CD14-positive monocyte (primary cell): ENCODE measurements around the gene EEF1AKMT1. TPM values are rescaled to one million over a fixed set of nuclear protein-coding genes. Genes with fewer than 3 reads are reported as not detected.

ENCODE experiments used
- DNase-seq, 3 donors: peaks; one replicate each; pipeline ENCODE4 v3.0.0-alpha.2; 2011 to 2022
- H2AFZ ChIP-seq: 2 replicates; pipeline ENCODE4 v1.6.0; 2012; ENCODE audit warnings: mild to moderate bottlenecking, low read depth, low read length, inconsistent platforms; ENCODE audit not compliant: insufficient read depth, poor library complexity, severe bottlenecking
- H3K27ac ChIP-seq, 2 donors: 1 replicate in 1 of 2; 2 replicates in 1 of 2; pipeline ENCODE4 v1.5.1; 2012 to 2013; ENCODE audit warnings: low read length in 2 of 2, control low read depth in 1 of 2, inconsistent platforms in 1 of 2, low read depth in 1 of 2, mild to moderate bottlenecking in 1 of 2
- H3K27me3 ChIP-seq, 2 donors: one replicate each; pipeline versions ENCODE4 v1.6.0 to v1.6.1; 2011 to 2013; ENCODE audit warnings: low read length in 2 of 2; ENCODE audit not compliant: control insufficient read depth in 2 of 2, insufficient read depth in 2 of 2
- H3K36me3 ChIP-seq, 2 donors: replicated peaks in 1 of 2; 1 replicate in 1 of 2; 2 replicates in 1 of 2; pipeline versions ENCODE4 v1.5.1 to v1.6.1; 2012 to 2013; ENCODE audit warnings: low read length in 2 of 2, control low read depth in 1 of 2, inconsistent platforms in 1 of 2, mild to moderate bottlenecking in 1 of 2; ENCODE audit not compliant: insufficient read depth in 2 of 2, control insufficient read depth in 1 of 2
- H3K4me1 ChIP-seq, 2 donors: 1 replicate in 1 of 2; 2 replicates in 1 of 2; pipeline versions ENCODE4 v1.5.1 to v1.6.1; 2012 to 2013; ENCODE audit warnings: low read length in 2 of 2, control low read depth in 1 of 2, inconsistent platforms in 1 of 2, mild to moderate bottlenecking in 1 of 2, moderate library complexity in 1 of 2; ENCODE audit not compliant: insufficient read depth in 2 of 2, control insufficient read depth in 1 of 2
- H3K4me2 ChIP-seq: replicated peaks from 2 replicates; pipeline ENCODE3; 2012; ENCODE audit warnings: low read length, moderate library complexity, mild to moderate bottlenecking; ENCODE audit not compliant: poor library complexity, severe bottlenecking; ENCODE audit errors: extremely low read depth
- H3K4me3 ChIP-seq, 3 experiments: fragments of 200-600 bp in 1 of 3; sonication (generic) in 1 of 3; replicated peaks in 1 of 3; 1 replicate in 2 of 3; 2 replicates in 1 of 3; pipeline ENCODE4 v1.5.1; 2011 to 2013; ENCODE audit warnings: low read length in 3 of 3, mild to moderate bottlenecking in 3 of 3, control low read depth in 2 of 3, low read depth in 2 of 3, inconsistent platforms in 1 of 3, moderate library complexity in 1 of 3
- H3K79me2 ChIP-seq: 2 replicates; pipeline ENCODE4 v1.6.0; 2012; ENCODE audit warnings: mild to moderate bottlenecking, control low read depth, inconsistent platforms, low read length, moderate library complexity; ENCODE audit not compliant: insufficient read depth
- H3K9ac ChIP-seq: 2 replicates; pipeline ENCODE4 v1.6.0; 2017; ENCODE audit warnings: low read length, mild to moderate bottlenecking; ENCODE audit not compliant: insufficient read depth, poor library complexity, severe bottlenecking
- H3K9me3 ChIP-seq, 2 donors: replicated peaks in 1 of 2; 1 replicate in 1 of 2; 2 replicates in 1 of 2; pipeline versions ENCODE4 v1.5.1 to v1.6.1; 2012 to 2013; ENCODE audit warnings: low read length in 2 of 2, control low read depth in 1 of 2; ENCODE audit not compliant: control insufficient read depth in 1 of 2, insufficient read depth in 1 of 2
- H4K20me1 ChIP-seq: 2 replicates; pipeline ENCODE4 v1.6.0; 2012; ENCODE audit warnings: mild to moderate bottlenecking, low read length, control low read depth, moderate library complexity; ENCODE audit not compliant: insufficient read depth
- H3K27ac Mint-ChIP-seq, 7 donors: one replicate each; pipeline ENCODE4 v1.8.0; 2020; ENCODE audit warnings: mild to moderate bottlenecking in 7 of 7, mixed read lengths in 7 of 7, moderate library complexity in 6 of 7, inconsistent platforms in 2 of 7
- H3K27me3 Mint-ChIP-seq, 3 donors: one replicate each; pipeline ENCODE4 v1.8.0; 2021 to 2022; ENCODE audit warnings: low read depth in 3 of 3, mild to moderate bottlenecking in 3 of 3, mixed read lengths in 3 of 3, moderate library complexity in 3 of 3, inconsistent platforms in 1 of 3
- H3K36me3 Mint-ChIP-seq, 2 donors: one replicate each; pipeline ENCODE4 v1.8.0; 2020; ENCODE audit warnings: mixed read lengths in 2 of 2, inconsistent platforms in 1 of 2, mild to moderate bottlenecking in 1 of 2
- H3K4me1 Mint-ChIP-seq: one replicate; pipeline ENCODE4 v1.8.0; 2020; ENCODE audit warnings: mild to moderate bottlenecking, mixed read lengths
- H3K4me3 Mint-ChIP-seq, 2 donors: one replicate each; pipeline ENCODE4 v1.8.0; 2020; ENCODE audit warnings: mild to moderate bottlenecking in 2 of 2, mixed read lengths in 2 of 2, moderate library complexity in 1 of 2
- H3K9me3 Mint-ChIP-seq, 7 donors: one replicate each; pipeline ENCODE4 v1.8.0; 2020 to 2022; ENCODE audit warnings: mixed read lengths in 7 of 7, mild to moderate bottlenecking in 6 of 7, moderate library complexity in 6 of 7, inconsistent platforms in 2 of 7
- WGBS: methylation state at CpG from one replicate; pipeline ENCODE4 v1.1.5; 2013; ENCODE audit warnings: missing lambda C conversion rate; ENCODE audit not compliant: insufficient coverage; 5-methylcytosine and 5-hydroxymethylcytosine counted together
- intact Hi-C, 2 donors: fragments of 100-400 bp; cut with micrococcal nuclease; formaldehyde crosslinking; loops; one replicate each; pipeline versions ENCODE4 v1.15.0 to v1.15.1; 2023
- polyA plus RNA-seq, 3 donors: library from polyadenylated mRNA; depleted of rRNA in 1 of 3; unstranded in 2 of 3; stranded (reverse) in 1 of 3; fragments of 300-500 nt in 2 of 3; fragments of >200 nt in 1 of 3; fragmentation: Illumina TruSeq in 2 of 3; gene quantifications; 1 replicate in 2 of 3; 2 replicates in 1 of 3; pipeline ENCODE4 v1.2.3, GENCODE V29; 2012 to 2021
- TF ChIP-seq, protein P1 (sequence below): fragments of 200-600 bp; IDR thresholded peaks from one replicate; pipeline ENCODE4 v1.8.0; 2022; ENCODE audit warnings: antibody characterized with exemption, mild to moderate bottlenecking

EEF1AKMT1 gene
- polyA plus RNA-seq, 3 donors = 1.7 to 4.2 (median 4.2) TPM

DNA sequence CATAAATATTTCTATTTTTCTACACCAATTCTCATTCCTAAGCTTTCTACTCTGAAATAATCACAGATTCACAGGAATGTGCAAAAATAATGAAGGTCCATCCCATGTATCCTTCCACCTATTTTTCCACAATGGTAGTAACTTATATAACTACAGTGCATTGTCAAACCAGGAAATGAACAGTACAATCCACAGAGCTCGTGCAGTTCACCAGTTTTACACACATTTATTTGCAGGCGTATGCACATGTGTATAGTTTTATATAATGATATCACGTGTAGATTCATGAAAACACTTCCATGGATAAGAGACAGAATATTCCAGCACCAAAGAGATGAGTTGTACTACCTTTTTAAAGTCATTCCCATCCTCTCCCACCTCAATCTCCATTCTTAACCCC is 12.9 kb downstream of the EEF1AKMT1 start:
- H3K4me3 Mint-ChIP-seq = no peak overlapping the region
- no peak for DNase-seq
- WGBS = no CpG with 5 or more reads among the region's 3 CpGs
- no peaks in the 10 kb centered on the region for H3K4me1 Mint-ChIP-seq
- H3K27me3 ChIP-seq = no peaks in the 10 kb centered on the region
- H3K36me3 ChIP-seq = peaks cover 0 to 10% of the 10 kb centered on the region in 2 donors
- H4K20me1 ChIP-seq = no peaks in the 10 kb centered on the region
- H3K27ac ChIP-seq = no peak overlapping the region
- peaks cover 11 to 14% of the 10 kb centered on the region in 2 donors for H3K9me3 ChIP-seq
- H3K79me2 ChIP-seq = no peaks in the 10 kb centered on the region
- peaks cover 0 to 2% (median 0%) of the 10 kb centered on the region in 3 donors for H3K27me3 Mint-ChIP-seq
- no peak overlapping the region for H2AFZ ChIP-seq
- no peak overlapping the region for H3K4me2 ChIP-seq
- H3K9me3 Mint-ChIP-seq = peaks cover 16 to 27% (median 24%) of the 10 kb centered on the region in 7 donors
- peaks cover 11 to 14% of the 10 kb centered on the region in 2 donors for H3K36me3 Mint-ChIP-seq
- TF ChIP-seq, protein P1, sequence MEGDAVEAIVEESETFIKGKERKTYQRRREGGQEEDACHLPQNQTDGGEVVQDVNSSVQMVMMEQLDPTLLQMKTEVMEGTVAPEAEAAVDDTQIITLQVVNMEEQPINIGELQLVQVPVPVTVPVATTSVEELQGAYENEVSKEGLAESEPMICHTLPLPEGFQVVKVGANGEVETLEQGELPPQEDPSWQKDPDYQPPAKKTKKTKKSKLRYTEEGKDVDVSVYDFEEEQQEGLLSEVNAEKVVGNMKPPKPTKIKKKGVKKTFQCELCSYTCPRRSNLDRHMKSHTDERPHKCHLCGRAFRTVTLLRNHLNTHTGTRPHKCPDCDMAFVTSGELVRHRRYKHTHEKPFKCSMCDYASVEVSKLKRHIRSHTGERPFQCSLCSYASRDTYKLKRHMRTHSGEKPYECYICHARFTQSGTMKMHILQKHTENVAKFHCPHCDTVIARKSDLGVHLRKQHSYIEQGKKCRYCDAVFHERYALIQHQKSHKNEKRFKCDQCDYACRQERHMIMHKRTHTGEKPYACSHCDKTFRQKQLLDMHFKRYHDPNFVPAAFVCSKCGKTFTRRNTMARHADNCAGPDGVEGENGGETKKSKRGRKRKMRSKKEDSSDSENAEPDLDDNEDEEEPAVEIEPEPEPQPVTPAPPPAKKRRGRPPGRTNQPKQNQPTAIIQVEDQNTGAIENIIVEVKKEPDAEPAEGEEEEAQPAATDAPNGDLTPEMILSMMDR = no peak
- H3K4me3 ChIP-seq = no peak overlapping the region
- H3K9ac ChIP-seq = no peak overlapping the region
- H3K4me1 ChIP-seq = no peaks in the 10 kb centered on the region
- intact Hi-C loops = no loop called here
- no peak overlapping the region for H3K27ac Mint-ChIP-seq

DNA sequence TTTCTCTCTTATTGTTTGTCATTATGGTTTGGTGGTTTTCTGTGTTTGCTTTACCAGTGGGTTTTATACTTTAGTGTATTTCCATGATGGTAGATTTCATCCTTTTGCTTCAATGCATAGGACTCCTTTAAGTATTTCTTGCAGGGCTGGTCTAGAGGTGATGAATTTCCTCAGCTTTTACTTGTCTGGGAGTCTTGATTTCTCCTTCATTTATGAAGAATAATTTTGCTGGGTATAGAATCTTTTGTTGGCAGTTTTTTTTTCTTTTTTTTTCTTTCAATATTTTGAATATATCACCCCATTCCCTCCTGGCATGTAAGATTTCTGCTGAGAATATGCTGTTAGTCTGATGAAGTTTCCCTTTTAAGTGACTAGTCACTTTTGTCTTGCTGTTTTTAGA is 19.8 kb downstream of the EEF1AKMT1 start:
- no peaks in the 10 kb centered on the region for H4K20me1 ChIP-seq
- no peaks in the 10 kb centered on the region for H3K27me3 ChIP-seq
- no peak overlapping the region for H3K4me2 ChIP-seq
- no peak for DNase-seq
- H3K4me3 ChIP-seq = no peak overlapping the region
- Mint-ChIP-seq H3K9me3 (peaks cover 36 to 68% (median 55%) of the 10 kb centered on the region in 7 donors), H3K27ac (no peak overlapping the region), H3K36me3 (peaks cover 20 to 33% of the 10 kb centered on the region in 2 donors), H3K27me3 (peaks cover 0 to 1% (median 0%) of the 10 kb centered on the region in 3 donors), H3K4me3 (no peak overlapping the region), H3K4me1 (no peaks in the 10 kb centered on the region)
- peaks cover 0 to 15% of the 10 kb centered on the region in 2 donors for H3K36me3 ChIP-seq
- no peak overlapping the region for H2AFZ ChIP-seq
- TF ChIP-seq, protein P1 = no peak
- H3K27ac ChIP-seq = no peak overlapping the region
- peaks cover 24 to 43% of the 10 kb centered on the region in 2 donors for H3K9me3 ChIP-seq
- no peaks in the 10 kb centered on the region for H3K4me1 ChIP-seq
- intact Hi-C loops = no loop called here
- no peak overlapping the region for H3K9ac ChIP-seq
- no peaks in the 10 kb centered on the region for H3K79me2 ChIP-seq
